Measurements from ENCODE around the gene TBC1D24.

- no peak for TF ChIP-seq CTCF (IDR thresholded peaks at IDR 0.05)
- no peak for TF ChIP-seq POLR2AphosphoS5 (IDR thresholded peaks at IDR 0.05)
Observed at GRCh38 chr16:2528161-2529060, 53.5 kb downstream of the TBC1D24 start.

Data from breast epithelium (tissue), 3 donors.